ENCODE results near the gene NIT1.

- TF ChIP-seq POLR2A (IDR thresholded peaks at IDR 0.05): no peak
- TF ChIP-seq, protein P1, sequence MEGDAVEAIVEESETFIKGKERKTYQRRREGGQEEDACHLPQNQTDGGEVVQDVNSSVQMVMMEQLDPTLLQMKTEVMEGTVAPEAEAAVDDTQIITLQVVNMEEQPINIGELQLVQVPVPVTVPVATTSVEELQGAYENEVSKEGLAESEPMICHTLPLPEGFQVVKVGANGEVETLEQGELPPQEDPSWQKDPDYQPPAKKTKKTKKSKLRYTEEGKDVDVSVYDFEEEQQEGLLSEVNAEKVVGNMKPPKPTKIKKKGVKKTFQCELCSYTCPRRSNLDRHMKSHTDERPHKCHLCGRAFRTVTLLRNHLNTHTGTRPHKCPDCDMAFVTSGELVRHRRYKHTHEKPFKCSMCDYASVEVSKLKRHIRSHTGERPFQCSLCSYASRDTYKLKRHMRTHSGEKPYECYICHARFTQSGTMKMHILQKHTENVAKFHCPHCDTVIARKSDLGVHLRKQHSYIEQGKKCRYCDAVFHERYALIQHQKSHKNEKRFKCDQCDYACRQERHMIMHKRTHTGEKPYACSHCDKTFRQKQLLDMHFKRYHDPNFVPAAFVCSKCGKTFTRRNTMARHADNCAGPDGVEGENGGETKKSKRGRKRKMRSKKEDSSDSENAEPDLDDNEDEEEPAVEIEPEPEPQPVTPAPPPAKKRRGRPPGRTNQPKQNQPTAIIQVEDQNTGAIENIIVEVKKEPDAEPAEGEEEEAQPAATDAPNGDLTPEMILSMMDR (IDR thresholded peaks at IDR 0.05): no peak
Observed at GRCh38 chr1:161077426-161077825, 40.5 kb upstream of the NIT1 start.

Data from lower leg skin (tissue), 3 donors.